GM12865 (cell line): ENCODE data around the gene MRTFA.
A peak's percentile ranks its signal among the peaks of the same experiment; 100 is the strongest.

Experiments
- DNase-seq: peaks from one replicate; pipeline ENCODE4 v3.0.0; 2010; ENCODE audit warnings: low read depth
- H3K4me3 ChIP-seq: 2 replicates; pipeline ENCODE4 v1.5.1; 2011; ENCODE audit warnings: mild to moderate bottlenecking, low read depth, low read length, control low read depth
- CTCF ChIP-seq: IDR thresholded peaks from 2 replicates; pipeline ENCODE4 v1.5.1; 2011; ENCODE audit warnings: low read length, control low read depth, low read depth, inconsistent platforms; ENCODE audit not compliant: insufficient read depth; ENCODE audit errors: missing control alignments

MRTFA gene

GRCh38 chr22:40521046-40521445 is 115.5 kb downstream of the MRTFA start:
- DNase-seq = no peak
- H3K4me3 ChIP-seq = no peak overlapping the region
- no peak for TF ChIP-seq CTCF

GRCh38 chr22:40520562-40520961 is 116.0 kb downstream of the MRTFA start:
- no peak for TF ChIP-seq CTCF
- DNase-seq = no peak
- no peak overlapping the region for H3K4me3 ChIP-seq

- DNase-seq = no peak
These were observed 116.6 kb downstream of the MRTFA start for GRCh38 chr22:40519948-40520331.

GRCh38 chr22:40519284-40519947 is 117.1 kb downstream of the MRTFA start:
- DNase-seq = peak; percentile 67
- TF ChIP-seq CTCF = no peak
- no peak overlapping the region for H3K4me3 ChIP-seq

More at GRCh38 chr22:40519948-40520331, 116.6 kb downstream of the MRTFA start:
- no peak for TF ChIP-seq CTCF
- no peak overlapping the region for H3K4me3 ChIP-seq

GRCh38 chr22:40518840-40519239 is 117.7 kb downstream of the MRTFA start:
- no peak for DNase-seq
- H3K4me3 ChIP-seq = no peak overlapping the region
- TF ChIP-seq CTCF = no peak

- DNase-seq = no peak
- TF ChIP-seq CTCF = no peak
- no peak overlapping the region for H3K4me3 ChIP-seq
These were observed 118.9 kb downstream of the MRTFA start for GRCh38 chr22:40517631-40518030.

- H3K4me3 ChIP-seq = no peak overlapping the region
- DNase-seq = no peak
- no peak for TF ChIP-seq CTCF
These were observed 120.1 kb downstream of the MRTFA start for GRCh38 chr22:40516416-40516815.
